Measurements from ENCODE around the gene FAM83G. TPM values are rescaled to one million over a fixed set of nuclear protein-coding genes. Genes with fewer than 3 reads are reported as not detected.
"Not testable (repeated sequence)": the region's sequence is repeated elsewhere in the genome, so short reads cannot be mapped to it uniquely, and the experiment has no call there.

FAM83G gene
- polyA plus RNA-seq, 1 donor, result 0.18 TPM

GRCh38 chr17:18954321-18954720 is 50.2 kb downstream of the FAM83G start:
- DNase-seq (ENCODE audit: low read depth), result no peak

- DNase-seq (ENCODE audit: low read depth), result no peak
Measured at GRCh38 chr17:18953231-18953728, 51.3 kb downstream of the FAM83G start.

GRCh38 chr17:18951941-18952842 is 52.4 kb downstream of the FAM83G start, which contains the start of gene SLC5A10:
Gene SLC5A10 (plus strand): TSS chr17:18952165. CDS start chr17:18952206, 41 bp downstream.
- no peak for DNase-seq (ENCODE audit: low read depth)

GRCh38 chr17:18950944-18951905 is 53.3 kb downstream of the FAM83G start:
- DNase-seq (ENCODE audit: low read depth), result no peak

- no peak for DNase-seq (ENCODE audit: low read depth)
Measured at GRCh38 chr17:18950346-18950745, 54.2 kb downstream of the FAM83G start.

- no peak for DNase-seq (ENCODE audit: low read depth)
Measured at GRCh38 chr17:18949566-18949965, 55.0 kb downstream of the FAM83G start.

- no peak for DNase-seq (ENCODE audit: low read depth)
Measured at GRCh38 chr17:18948476-18949006, 56.0 kb downstream of the FAM83G start.

GRCh38 chr17:18947866-18948265 is 56.7 kb downstream of the FAM83G start:
- DNase-seq (ENCODE audit: low read depth), result no peak

- DNase-seq (ENCODE audit: low read depth), result no peak
Measured at GRCh38 chr17:18946536-18946935, 58.0 kb downstream of the FAM83G start.

- no peak for DNase-seq (ENCODE audit: low read depth)
Measured at GRCh38 chr17:18944646-18945045, 59.9 kb downstream of the FAM83G start.

- DNase-seq (ENCODE audit: low read depth), result no peak
Measured at GRCh38 chr17:18938692-18939023, 65.9 kb downstream of the FAM83G start.

- no peak for DNase-seq (ENCODE audit: low read depth)
Measured at GRCh38 chr17:18937981-18938691, 66.4 kb downstream of the FAM83G start.

GRCh38 chr17:18933102-18934058 is 71.2 kb downstream of the FAM83G start:
- DNase-seq (ENCODE audit: low read depth), result no peak

GRCh38 chr17:18932360-18933055 is 72.1 kb downstream of the FAM83G start:
- no peak for DNase-seq (ENCODE audit: low read depth)

GRCh38 chr17:18928628-18929125 is 75.9 kb downstream of the FAM83G start:
- no peak for DNase-seq (ENCODE audit: low read depth)

- DNase-seq (ENCODE audit: low read depth), result no peak
Measured at GRCh38 chr17:18925187-18925586, 79.4 kb downstream of the FAM83G start.

- DNase-seq (ENCODE audit: low read depth), result not testable (repeated sequence)
Measured at GRCh38 chr17:18922596-18922995, 82.0 kb downstream of the FAM83G start.

- DNase-seq (ENCODE audit: low read depth), result no peak
Measured at GRCh38 chr17:18921912-18922451, 82.6 kb downstream of the FAM83G start.

GRCh38 chr17:18921485-18921884 is 83.1 kb downstream of the FAM83G start:
- DNase-seq (ENCODE audit: low read depth), result no peak
